Colonic mucosa (tissue), 4 donors: ENCODE data around the gene CEP170B. TPM values are rescaled to one million over a fixed set of nuclear protein-coding genes. Genes with fewer than 3 reads are reported as not detected.
A peak's percentile ranks its signal among the peaks of the same experiment; 100 is the strongest.

Source experiments
- DNase-seq: peaks from one replicate; pipeline ENCODE4 v3.0.0-alpha.2; 2020
- H3K27ac ChIP-seq: fragments of 200-600 bp; one replicate; pipeline ENCODE4 v1.8.0; 2021
- H3K27me3 ChIP-seq: fragments of 200-600 bp; one replicate; pipeline ENCODE4 v1.8.0; 2021
- H3K36me3 ChIP-seq: fragments of 200-600 bp; one replicate; pipeline ENCODE4 v1.8.0; 2021
- H3K4me1 ChIP-seq: fragments of 200-600 bp; one replicate; pipeline ENCODE4 v1.8.0; 2021; ENCODE audit warnings: mild to moderate bottlenecking
- H3K4me3 ChIP-seq: fragments of 200-600 bp; one replicate; pipeline ENCODE4 v1.8.0; 2021
- H3K9ac ChIP-seq, 2 donors: one replicate each; pipeline ENCODE4 v1.7.0; 2013; ENCODE audit warnings: control low read depth in 2 of 2, low read depth in 2 of 2, low read length in 2 of 2
- H3K9me3 ChIP-seq: fragments of 200-600 bp; one replicate; pipeline ENCODE4 v1.8.0; 2021
- intact Hi-C: fragments of 100-400 bp; cut with DNase I; formaldehyde crosslinking; loops from one replicate; pipeline ENCODE4 v1.14.1; 2022
- total RNA-seq, 2 donors: library from RNA; stranded (reverse); fragmentation: NEBNext Ultra II Directional in 1 of 2; extraction: Animal tissue kit (Norgen Biotek cat#: 25700) in 1 of 2; gene quantifications; one replicate each; pipeline ENCODE4 v1.2.1, GENCODE V29; 2021
- TF ChIP-seq, protein P1 (sequence below): fragments of 200-600 bp; IDR thresholded peaks from one replicate; pipeline ENCODE4 v1.8.0; 2022; ENCODE audit warnings: antibody characterized with exemption, mild to moderate bottlenecking
- donor health status: healthy.
- donor health status: DM: no; HTN: no; CAD: no.
- donor health status: DM: no; HTN: no; CAD: no.

The CEP170B gene
- total RNA-seq, 2 donors from 2014 or later: 57.2 to 110 TPM

DNA sequence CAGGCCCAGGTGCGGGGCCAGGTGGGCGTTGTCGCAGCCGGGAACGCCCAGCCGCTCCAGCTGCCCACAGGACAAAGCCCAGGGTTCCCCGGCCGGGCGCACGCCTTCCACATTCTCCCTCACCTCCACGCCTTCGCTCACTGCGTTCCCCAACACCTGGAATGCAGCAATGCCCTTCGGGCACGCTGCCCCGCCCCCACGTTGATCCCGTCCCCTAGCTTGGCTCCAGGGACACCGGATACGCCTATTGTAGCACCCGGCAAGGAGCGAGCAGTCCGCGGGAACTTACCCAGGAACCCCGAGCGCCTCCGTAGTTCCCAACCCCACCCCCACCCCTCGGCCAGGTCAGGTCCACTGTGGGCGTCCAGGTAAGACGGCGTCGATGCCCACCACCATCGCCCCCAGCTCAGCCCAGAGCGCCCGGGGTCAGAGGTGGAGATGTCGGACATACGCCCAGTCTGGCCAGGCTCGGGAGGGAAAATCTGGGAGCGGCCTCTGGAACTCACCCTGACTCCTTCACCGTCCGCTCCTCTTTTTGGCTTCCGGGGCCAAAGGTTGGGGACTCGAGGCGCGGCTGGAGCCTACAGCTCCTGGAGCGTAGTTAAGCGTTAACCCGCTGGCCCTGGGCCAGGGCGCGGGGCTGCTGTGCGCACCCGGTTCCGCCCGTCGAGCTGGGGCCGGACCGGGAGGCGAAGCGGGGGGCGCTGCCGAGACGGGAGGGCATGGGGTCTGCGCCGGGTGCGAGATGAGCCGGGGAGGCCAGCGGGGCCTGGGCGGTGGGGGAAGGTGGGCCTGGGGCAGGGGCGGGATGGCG is 594 bp upstream of the CEP170B start:
- peak overlapping the region; percentile 83 for H3K27ac ChIP-seq
- H3K4me1 ChIP-seq: peaks cover 9% of the 10 kb centered on the region
- TF ChIP-seq, protein P1, sequence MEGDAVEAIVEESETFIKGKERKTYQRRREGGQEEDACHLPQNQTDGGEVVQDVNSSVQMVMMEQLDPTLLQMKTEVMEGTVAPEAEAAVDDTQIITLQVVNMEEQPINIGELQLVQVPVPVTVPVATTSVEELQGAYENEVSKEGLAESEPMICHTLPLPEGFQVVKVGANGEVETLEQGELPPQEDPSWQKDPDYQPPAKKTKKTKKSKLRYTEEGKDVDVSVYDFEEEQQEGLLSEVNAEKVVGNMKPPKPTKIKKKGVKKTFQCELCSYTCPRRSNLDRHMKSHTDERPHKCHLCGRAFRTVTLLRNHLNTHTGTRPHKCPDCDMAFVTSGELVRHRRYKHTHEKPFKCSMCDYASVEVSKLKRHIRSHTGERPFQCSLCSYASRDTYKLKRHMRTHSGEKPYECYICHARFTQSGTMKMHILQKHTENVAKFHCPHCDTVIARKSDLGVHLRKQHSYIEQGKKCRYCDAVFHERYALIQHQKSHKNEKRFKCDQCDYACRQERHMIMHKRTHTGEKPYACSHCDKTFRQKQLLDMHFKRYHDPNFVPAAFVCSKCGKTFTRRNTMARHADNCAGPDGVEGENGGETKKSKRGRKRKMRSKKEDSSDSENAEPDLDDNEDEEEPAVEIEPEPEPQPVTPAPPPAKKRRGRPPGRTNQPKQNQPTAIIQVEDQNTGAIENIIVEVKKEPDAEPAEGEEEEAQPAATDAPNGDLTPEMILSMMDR: no peak
- peak overlapping the region; percentile 50 for H3K4me3 ChIP-seq
- H3K9ac ChIP-seq: peak overlapping the region; percentile 69 to 94
- intact Hi-C loops: loop anchor here (5.0 kb wide), 1 partner anchor 97 kb away; no protein-coding TSS in a partner anchor
- peak; percentile 95 for DNase-seq
- no peaks in the 10 kb centered on the region for H3K36me3 ChIP-seq
- H3K27me3 ChIP-seq: no peaks in the 10 kb centered on the region
- no peaks in the 10 kb centered on the region for H3K9me3 ChIP-seq

DNA sequence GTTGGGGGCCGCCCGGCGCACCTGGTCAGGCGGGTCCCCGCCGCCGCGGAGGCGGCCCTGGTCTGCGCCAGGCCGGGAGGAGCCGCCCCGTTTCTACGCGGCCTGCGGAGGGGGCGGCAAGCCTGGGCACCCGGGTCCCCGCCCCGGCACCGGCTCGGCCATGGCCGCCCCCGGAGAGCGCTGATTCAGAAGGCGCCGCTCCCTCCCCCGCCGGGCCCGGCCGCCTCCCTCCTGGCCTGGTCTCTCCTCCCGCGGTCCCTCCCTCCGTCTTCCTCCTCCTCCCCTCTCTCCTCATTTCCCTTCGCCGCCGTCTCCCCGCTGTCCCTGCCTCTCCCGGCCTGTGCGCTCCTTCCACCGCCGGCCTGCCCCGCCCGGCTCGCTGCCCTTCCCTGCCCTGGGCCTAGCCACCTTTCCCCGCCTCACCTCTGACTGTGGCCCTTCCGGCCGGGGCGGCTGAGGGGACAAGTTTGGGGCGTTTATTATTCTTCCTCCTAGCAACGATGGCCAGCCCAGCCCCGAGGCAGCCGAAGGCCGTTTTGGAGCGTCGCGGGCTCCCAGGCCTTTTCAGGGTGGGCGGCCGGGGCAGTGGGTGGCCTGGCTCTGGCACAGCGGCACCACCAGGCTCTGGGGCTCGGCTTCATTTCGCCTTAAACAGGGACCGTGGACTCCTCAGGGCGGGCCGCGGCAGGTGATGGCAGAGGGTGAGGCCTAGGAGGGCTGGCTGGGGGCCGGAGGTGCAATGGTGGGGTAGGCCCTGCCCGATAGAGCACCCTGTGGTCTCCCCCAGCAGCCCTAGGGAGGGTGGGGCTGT is 768 bp downstream of the CEP170B start:
- DNase-seq: peak; percentile 79
- H3K9me3 ChIP-seq: no peaks in the 10 kb centered on the region
- no peaks in the 10 kb centered on the region for H3K36me3 ChIP-seq
- TF ChIP-seq, protein P1: no peak
- peak overlapping the region; percentile 74 for H3K27ac ChIP-seq
- intact Hi-C loops: loop anchor here (5.0 kb wide), 1 partner anchor 99 kb away; no protein-coding TSS in a partner anchor
- H3K27me3 ChIP-seq: no peaks in the 10 kb centered on the region
- peak overlapping the region; percentile 73 to 90 for H3K9ac ChIP-seq
- H3K4me1 ChIP-seq: peaks cover 9% of the 10 kb centered on the region
- peak overlapping the region; percentile 68 for H3K4me3 ChIP-seq

DNA sequence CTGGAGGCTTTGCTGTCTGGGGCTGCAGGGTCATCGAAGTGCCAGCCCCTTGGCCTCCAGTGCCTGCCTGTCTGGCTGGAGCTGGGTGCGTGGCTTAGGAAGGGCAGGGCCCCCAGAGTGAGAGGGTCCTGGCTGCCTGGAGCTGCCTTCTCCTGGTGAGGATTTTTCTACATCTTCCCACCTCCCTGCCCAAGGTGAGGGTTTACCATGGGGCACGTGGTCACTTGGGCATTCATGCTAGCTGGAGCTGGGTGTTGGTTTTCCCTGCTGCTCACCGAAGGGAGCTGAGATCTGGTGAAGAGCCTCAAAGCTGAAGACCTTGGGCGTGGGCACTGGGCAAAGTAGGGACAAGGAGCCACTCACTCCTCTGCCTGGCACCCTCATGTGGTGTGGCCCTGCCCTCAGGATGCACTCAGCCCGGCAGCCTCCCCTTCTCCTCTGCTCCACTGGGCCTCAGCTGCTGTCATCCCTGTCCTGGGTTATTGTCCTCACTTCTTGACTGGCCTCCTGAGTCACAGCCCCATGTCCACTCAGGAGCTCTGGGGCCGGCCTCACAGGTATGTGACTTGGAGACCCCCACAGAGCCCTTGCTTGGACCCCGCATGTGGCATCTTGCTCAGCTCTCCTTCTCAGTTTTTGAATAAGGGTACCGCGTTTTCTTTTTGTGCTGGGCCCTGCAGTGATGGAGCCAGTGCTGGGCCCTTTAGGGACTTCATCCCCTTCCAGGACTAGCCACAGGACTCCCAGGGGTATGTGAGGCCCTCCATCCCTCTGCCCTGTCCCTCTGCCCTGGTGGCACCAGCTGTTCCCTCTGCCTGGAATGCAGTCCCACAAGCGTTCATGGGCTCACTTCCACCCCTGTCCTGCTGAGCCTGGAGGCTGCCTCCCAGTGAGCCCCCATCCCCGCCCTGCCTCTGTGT is 1.6 kb downstream of the CEP170B start:
- Histone ChIP-seq H3K4me1 (peaks cover 9% of the 10 kb centered on the region), H3K9ac (peak overlapping the region; percentile 73 to 90), H3K4me3 (peak overlapping the region; percentile 68), H3K36me3 (no peaks in the 10 kb centered on the region), H3K27me3 (no peaks in the 10 kb centered on the region), H3K27ac (peak overlapping the region; percentile 74), H3K9me3 (no peaks in the 10 kb centered on the region)
- no peak for DNase-seq
- intact Hi-C loops: loop anchor here (5.0 kb wide), 1 partner anchor 99 kb away; no protein-coding TSS in a partner anchor
- TF ChIP-seq, protein P1: no peak

DNA sequence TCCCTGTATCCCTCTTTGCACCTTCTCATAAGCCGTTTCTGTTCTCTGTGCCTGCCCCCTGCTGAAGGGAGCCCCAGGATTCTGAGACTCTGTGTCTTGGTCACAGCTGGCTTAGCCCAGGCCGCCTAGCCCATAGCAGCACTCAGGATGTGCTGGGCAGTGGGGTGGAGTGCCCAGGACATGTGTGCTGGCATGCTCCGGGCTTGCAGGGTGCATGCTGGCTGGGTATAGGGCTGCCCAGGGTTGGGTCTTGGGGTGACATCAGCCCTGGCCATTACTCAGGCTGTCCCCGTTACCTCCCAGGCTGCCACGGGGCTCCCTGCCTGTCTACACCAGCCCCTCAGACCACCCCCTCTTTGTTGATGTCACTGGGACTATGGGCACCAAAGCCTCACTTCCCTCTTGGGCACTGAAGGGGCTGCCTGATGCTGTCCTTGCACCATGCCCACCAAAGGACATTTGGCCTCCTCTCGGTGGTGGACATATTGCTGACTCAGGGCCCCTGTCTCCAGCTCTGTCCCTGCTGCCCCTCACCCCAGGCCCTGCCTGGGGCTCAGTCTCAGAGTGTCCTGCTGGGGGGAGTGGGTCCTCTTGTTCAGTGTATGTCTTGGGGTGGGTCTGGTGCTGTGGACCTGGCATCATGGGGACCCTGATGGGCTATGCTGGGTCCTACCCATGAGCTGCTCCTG is 2.4 kb downstream of the CEP170B start:
- Histone ChIP-seq H3K9ac (peak overlapping the region in 1 of 2 donors; percentile 8), H3K9me3 (no peaks in the 10 kb centered on the region), H3K27me3 (no peaks in the 10 kb centered on the region), H3K4me1 (peaks cover 9% of the 10 kb centered on the region), H3K27ac (no peak overlapping the region), H3K4me3 (no peak overlapping the region), H3K36me3 (no peaks in the 10 kb centered on the region)
- TF ChIP-seq, protein P1: no peak
- no peak for DNase-seq
- intact Hi-C loops: loop anchor here (5.0 kb wide), 1 partner anchor 100 kb away; no protein-coding TSS in a partner anchor
